Measurements from ENCODE around the gene C16orf95. TPM values are rescaled to one million over a fixed set of nuclear protein-coding genes. Genes with fewer than 3 reads are reported as not detected.
A peak's percentile ranks its signal among the peaks of the same experiment; 100 is the strongest.

The C16orf95 gene
- total RNA-seq, 1 donor from 2014 or later, result 5.4 TPM

DNA sequence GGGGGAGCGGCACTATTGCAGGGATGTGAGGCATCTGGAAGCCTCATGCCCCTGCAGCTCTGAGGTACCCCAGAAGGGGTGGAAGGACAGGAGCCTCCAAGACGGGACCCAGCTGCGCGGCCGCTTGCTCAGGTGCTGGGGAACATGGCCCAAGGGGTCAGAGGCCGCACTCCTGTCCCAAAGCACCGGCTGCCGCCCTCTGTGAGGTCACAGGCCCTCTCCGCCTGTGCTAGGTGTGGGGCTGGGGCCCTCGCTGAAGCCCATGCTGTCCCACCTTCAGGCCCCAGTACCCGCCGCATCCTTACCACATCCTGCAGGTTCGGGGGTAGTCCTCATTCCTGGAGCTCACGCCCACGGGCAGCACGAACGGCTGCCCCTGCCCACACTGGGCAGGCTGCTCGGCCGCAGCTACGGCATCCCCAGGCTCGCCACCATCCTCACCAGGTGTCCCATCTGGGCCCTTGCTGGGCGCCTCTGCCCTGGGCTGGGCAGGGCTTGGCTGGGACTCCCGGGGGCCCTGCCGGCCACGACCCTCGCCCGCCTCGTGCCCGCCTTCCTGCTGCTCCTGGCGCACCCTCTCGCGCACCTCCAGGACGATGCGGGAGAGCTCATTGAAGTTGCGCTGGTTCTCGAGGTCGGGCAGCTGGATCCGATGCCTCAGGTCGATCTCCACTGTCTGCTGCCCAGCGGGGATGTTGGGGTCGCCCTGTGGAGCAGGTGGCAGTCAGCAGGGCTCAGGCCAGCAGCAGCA lies 16.6 kb upstream of the C16orf95 start:
- no peak for DNase-seq (ENCODE audit: low spot score)
- ATAC-seq, result no peak

DNA sequence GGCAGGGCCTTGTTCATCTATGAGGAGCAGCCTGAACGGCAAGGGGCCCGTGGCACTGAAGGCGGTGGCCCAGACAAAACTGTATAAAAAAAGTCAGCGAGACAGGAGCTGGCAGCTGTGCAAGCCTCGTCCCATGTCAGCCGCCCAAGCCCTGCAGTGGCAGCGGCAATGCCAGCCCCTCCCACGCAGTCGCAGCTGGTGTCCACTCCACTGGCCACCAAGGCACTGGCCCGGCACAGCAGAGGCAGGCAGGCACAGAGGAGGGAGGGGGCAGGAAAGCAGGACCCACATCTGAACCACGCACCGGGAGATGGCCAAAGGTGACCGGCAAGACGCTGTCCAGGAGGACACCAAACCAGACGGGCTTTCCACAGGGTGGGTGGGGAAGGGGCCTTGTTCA lies 15.9 kb upstream of the C16orf95 start:
- ATAC-seq, result no peak

DNA sequence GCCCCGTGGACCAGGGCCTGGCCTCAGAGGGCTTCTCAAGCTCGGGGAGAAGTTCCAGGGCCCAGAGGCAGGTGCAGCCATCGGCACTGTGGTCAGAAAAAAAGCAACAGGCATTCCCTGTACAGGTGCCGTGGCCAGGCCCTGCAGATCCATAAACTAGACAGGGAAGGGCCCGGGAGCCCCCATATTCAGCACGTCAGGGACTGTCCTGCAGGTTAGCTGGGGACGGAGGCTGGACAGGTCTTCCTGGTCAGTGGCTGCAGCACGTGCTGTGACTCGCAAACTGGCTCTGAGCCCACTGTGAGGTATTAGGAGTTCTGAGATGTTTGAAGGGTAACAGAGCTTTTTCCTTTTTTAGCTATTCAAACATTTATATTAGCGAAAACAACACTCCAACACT lies 15.0 kb upstream of the C16orf95 start:
- ATAC-seq (no peak), DNase-seq (ENCODE audit: low spot score) (no peak)

More for the DNA sequence above, 15.9 kb upstream of the C16orf95 start:
- DNase-seq (ENCODE audit: low spot score), result no peak

DNA sequence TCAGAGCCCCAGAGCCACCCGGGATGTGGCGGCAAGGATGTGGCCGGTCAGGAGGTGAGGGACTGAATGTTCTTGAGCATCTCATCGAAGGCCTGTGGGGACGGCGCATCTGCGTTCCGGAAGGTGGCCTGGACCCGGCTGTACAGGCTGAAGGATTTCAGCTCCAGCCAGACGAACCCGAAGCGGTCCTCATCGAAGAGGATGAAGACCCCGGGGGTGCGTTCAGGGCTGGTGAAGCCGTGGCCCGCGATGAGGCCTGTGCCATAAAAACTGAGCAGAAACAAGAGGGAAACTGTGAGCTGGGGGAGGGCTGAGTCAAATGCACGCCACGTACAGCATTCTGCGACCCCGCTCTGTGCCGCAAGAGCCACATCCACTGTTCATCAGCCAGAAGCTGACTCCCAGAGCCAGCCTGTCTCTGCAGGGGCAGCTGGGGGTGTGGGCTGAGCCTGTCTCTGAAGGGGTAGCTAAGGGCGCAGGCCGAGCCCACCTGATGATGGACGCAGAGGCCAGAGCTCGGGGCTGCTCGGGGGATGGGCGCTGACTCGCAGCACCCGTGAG lies 14.1 kb upstream of the C16orf95 start:
- ATAC-seq, result no peak
- DNase-seq (ENCODE audit: low spot score), result no peak

DNA sequence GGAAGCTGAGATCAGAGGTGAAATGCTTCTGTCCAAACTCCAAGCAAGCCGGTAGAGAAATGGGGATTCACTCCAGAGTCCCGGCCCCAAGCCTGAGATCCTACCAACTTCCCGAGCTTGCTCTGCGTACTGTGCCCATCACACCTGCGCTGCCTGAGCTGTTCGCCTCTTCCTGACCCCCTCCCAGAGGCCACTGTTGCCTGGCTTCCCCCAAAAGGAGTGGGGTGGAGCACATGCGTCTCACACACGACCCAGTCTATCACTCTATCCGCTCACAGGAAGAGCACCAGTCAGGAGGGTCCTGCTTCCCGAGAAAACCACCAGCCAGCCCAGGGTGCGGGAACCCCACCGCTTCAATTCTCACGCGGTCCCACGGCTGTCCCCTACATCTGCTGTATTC lies 13.5 kb upstream of the C16orf95 start:
- no peak for DNase-seq (ENCODE audit: low spot score)

DNA sequence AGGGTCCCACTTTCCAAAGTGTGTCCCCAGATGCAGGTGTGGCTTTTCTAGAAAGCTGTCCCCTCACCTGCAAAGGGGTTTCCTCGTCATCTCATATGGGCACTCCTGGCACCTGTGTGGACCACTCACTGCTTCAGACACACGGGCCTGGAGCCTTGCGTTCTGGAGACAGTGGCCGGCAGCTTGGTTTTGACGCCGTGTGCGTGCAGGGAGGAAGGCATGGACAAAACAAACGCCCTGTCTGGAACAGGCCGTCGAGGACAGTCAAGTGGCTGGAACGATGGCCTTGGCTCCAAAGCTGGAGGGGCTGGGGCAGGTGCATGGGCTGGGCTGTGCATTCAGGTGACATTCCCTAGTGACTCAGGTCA lies 13.0 kb upstream of the C16orf95 start:
- DNase-seq (ENCODE audit: low spot score) (no peak), ATAC-seq (no peak)

More for the DNA sequence above, 13.5 kb upstream of the C16orf95 start:
- no peak for ATAC-seq

DNA sequence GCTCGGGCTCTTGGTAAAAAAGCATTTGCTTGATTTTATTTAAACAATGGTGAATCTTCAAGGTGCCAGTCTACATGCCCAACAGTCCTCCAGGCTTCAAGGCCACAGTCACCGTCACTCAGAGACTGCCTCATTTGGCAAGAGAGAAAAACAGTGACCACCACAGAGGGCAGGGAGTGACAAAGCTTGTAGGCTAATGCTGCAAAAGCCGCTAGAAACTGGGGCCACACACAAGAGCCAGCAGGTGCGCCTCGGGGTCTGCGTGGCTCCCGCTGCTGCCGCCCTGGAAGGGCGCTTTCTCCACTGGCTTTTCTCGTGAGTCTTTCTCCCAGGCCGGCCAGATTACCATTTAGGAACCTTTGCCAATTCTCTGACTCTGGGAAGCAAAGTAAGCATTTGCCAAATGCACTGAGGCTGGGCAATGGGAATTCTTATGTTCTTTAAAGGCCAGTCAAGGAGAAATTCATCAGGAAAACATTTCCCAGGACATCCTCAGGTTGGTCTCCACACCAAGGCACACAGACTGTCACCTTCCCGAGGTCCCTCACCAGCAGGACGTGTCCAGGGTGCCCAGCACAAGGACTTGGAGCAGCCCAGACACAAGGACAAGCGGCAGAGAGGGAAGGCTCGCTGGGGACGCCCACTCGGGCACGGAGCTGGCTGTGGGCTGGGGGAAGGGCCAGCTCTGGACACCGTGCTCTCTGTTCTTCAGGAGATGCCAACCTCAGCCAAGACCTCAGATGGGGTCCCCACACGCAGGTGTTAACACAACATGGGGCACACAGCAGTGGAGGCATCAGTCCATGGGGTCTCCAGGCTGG lies 12.5 kb upstream of the C16orf95 start:
- ATAC-seq (no peak), DNase-seq (ENCODE audit: low spot score) (no peak)

DNA sequence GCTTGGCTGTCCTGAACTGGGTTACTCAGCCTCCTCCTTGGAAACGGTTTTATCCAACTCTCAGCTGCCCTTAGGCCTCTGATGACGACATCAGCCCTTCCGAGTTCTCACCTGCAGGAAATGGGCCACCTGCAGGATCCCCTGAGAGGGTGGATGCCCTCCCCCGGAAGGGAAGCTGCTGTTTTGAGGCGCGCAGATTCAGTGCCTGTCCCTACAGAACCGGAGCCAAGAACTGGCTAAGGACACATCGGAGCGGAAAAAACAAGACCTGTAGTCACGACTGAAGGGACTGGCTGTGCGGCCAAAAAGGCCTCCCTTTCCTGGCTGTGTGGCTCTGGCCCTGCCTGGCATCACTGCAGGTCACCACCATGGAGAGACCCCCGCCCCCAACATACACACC lies 11.7 kb upstream of the C16orf95 start:
- ATAC-seq (no peak), DNase-seq (ENCODE audit: low spot score) (no peak)

DNA sequence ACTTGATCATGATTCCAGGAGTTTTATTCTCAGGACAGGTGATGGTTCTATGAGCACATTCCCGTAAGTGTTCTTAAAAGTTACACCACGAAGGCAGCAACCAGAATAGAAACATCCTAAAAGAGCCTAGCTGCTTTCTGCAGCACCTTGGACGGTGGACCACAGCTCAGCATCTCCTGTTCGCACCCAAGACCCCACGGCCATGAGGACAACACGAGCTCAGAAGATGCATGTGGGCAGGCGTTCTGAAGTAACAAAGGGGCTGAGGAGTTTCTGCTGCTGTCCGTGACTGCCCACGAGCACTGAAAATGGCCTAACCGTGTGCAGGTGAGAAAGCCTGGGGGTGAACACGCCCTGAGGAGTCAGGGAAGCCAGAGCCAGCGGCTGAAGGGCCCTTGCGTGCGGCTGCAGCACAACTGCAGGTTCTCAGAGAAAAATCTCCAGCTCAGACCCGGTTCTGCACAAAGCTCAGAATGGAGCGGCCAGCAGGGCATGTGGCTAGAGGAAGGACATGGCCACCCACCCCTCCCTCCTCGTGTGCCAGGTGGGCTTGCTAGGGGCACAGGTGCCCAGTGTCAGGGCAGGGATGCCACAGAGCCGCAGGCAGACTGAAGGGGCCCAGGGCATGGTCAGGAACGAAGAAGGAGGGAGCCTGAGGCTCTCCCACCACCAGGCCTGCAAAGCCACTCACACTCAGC lies 10.8 kb upstream of the C16orf95 start:
- ATAC-seq (no peak), DNase-seq (ENCODE audit: low spot score) (no peak)

DNA sequence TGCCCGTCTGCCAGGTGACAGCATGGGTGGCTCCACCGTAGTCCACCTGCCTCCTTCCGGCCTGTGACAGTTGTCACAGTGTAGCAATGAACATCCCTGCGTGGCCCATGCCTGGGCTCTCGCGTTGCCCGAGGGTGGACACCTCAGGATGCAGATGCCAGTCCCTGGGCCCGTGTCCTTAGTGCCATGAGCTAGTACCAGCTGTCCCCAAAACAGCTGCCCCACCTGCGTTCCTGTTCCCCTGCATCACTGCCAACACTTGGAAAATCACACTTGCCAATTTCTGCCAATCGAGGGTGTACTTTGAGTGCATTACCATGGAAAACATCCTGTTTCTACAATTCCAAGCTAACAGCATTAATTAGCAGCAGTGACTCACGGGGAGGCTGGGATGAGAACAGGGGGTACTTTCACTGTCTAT lies 9.0 kb upstream of the C16orf95 start:
- ATAC-seq (no peak), DNase-seq (ENCODE audit: low spot score) (no peak)

DNA sequence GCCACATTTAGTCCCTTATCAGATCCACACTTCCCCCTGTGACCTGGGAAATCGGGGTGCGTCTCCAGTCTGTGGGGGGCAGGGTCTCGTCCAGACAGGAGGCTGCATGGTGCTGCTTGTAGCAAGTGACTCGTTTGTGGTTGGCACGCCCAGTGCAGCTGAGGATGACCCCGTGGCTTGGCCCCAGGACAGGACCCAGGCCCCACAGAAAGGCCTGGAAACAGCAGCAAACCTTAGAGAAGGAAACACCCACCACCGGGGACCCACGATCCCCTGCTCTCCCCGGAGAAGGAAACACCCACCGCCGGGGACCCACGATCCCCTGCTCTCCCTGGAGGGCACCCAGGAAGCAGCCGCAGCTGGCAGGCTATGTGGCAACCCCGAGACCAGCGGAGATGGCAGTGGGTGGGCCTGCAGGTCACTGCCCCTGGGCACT lies 8.2 kb upstream of the C16orf95 start:
- DNase-seq (ENCODE audit: low spot score) (no peak), ATAC-seq (no peak)

DNA sequence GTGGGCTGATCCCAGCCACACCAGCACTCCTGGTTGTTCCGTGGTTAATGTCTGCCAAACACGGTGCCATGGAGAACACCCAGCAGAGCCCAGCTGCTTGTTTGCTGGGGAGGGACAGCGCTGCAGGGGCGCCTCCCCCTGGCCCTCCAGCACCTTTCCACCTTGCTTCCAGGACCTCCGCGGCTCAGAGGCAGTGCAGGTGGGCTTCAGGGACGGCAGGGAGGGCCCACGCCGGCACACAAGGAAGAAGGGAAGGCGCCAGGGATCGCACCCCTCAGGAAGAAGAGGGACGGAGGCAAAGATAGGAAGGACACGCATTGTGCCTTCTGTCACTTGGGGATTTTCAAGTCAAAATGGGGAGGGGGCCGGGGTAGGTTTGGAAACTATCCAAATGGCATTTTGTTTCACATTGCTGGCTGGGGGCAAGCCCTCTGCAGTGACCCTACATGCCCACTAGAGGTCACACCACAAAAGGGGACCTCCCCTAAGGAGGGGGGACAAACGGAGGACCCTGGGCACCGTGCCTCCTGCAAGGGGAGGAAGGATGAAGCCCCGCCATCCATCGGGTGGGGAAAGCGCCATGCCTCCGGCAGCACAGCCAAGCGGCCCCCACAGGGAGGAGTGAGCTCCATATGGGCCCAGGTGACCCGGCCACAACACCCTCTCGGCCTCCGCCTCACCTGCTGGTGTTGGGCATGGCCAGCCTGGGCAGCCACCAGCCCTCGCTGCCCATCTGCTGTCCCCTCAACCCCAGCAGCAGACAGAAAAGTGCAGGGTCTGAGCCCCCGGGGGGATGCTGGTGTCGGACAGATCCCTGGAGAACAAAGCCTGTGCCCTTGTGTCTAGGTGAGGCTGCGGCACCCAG lies 7.5 kb upstream of the C16orf95 start:
- no peak for DNase-seq (ENCODE audit: low spot score)
- ATAC-seq, result peak; percentile 65

DNA sequence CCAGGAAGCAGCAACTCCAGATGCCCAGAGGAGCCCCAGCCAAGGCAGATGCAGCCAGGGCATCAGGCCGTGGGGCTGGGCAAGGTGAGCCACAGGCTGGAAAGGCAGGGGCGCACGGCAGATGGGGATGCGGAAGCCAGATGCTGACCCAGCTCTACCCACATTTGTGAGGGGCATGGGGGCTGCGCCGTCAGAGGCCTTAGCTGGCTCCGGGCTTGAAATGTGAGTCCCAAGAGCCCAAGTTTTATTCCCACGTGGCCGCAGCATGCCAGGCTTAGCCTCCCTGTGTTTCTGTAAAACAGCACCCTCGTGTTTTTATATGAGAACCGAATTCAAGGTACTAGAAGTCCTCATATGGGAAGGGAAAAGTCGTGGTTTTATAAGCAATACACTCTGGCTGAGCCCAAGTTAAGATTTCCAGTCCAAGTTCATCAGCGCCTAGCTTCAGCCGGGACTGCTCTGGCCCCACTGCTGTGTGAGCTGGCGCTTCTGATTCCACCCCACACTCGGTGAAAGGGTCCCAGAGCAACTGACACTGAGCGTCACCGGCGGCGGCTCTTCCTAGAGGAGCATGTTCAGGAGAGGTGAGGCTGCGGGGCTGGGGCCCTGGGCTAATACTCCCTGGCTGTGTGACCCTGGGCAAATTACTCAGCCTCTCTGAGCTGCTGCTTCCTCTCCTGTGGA lies 6.7 kb upstream of the C16orf95 start:
- no peak for ATAC-seq

DNA sequence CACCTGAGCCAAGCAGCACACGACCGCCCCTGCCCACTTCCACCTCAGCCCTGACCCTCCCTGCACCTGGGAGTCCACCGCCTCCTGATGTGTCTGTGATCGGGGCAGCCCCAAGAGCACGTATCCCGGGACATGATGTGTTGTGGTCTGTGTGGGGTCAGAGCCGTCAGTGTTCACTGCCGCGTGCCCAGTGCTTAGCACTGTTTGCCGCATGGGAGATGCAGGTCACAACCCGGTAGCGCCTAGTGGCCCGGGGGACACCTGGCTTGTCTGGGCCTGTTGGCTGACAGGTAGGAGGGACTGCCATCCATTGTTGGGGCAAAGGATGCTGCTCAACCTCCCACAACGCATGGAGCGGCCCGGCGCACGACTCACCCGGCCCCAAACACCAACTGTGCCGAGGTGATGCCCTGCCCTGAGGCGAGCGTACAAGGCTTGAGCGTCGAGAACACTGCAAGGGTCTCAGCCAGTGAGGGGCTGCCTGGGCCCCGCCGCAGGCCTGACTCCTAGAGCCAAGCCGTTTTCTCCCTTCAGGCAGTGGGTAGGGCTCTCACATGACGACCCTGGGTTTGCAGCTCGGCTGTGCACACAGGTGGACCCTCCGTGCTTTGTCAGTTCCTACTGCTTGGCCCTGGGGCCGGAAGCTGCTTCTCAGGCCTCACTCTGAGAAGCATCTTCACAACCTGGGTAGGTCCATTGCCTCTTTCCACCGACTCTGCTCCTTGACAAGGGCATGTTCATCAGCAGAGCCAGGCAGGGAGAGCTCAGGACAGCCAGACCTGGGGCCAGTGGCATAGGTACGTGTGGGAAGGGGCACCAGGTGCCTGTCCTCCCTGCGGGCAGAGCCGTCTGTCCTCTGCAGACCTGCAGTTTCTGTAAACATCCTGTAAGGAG lies 5.9 kb upstream of the C16orf95 start:
- DNase-seq (ENCODE audit: low spot score) (no peak), ATAC-seq (no peak)

More for the DNA sequence above, 6.7 kb upstream of the C16orf95 start:
- DNase-seq (ENCODE audit: low spot score), result no peak

DNA sequence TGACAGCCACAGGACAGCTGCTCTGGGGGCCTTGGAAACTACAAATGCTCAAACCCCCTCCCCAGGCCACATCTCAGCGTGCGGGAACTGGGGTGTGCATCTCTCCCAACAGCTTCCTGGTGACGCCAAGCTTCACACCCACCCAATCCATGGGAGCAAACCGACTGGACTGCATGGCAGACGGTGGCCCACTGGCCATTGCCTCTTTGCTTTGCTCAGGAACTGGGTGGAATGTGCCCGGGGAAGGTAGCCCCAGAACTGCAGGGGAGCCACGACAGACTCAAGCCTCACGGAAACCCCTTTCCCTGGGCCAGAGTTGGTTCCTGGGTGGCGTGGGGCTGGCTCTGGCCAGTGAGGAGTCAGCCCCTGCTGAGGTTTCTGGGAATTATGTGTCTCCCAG lies 5.2 kb upstream of the C16orf95 start:
- ATAC-seq, result no peak
- no peak for DNase-seq (ENCODE audit: low spot score)

DNA sequence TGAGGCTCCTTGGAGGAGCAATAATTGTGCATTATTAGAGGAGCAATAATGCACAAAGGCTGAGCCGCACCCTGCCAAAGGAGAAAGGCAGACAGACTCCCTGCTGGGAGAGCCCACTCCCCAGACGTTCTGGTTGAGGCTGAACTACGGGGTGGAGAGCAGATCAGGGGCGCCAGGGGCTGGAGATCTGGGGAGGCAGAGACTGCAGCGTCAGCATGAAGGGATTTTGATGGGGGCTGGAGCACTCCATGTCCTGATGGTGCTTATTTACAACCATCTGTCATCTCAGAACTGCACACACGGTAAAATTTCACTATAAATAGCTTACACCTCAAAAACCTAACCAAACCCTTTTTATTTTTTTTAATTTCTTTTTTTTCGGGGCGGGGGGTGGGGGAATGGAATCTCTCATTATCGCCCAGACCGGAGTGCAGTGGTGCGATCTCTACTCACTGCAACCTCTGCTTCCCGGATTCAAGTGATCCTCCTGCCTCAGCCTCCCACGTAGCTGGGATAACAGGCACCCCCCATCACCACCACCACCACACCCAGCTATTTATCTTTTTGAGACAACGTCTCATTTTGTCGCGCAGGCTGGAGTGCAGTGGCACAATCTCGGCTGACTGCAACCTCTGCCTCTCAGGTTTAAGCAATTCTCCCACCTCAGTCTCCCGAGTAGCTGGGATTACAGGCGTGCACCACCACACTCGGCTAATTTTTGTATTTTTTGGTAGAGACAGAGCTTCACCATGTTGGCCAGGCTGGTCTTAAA lies 4.3 kb upstream of the C16orf95 start:
- DNase-seq (ENCODE audit: low spot score) (no peak), ATAC-seq (no peak)

DNA sequence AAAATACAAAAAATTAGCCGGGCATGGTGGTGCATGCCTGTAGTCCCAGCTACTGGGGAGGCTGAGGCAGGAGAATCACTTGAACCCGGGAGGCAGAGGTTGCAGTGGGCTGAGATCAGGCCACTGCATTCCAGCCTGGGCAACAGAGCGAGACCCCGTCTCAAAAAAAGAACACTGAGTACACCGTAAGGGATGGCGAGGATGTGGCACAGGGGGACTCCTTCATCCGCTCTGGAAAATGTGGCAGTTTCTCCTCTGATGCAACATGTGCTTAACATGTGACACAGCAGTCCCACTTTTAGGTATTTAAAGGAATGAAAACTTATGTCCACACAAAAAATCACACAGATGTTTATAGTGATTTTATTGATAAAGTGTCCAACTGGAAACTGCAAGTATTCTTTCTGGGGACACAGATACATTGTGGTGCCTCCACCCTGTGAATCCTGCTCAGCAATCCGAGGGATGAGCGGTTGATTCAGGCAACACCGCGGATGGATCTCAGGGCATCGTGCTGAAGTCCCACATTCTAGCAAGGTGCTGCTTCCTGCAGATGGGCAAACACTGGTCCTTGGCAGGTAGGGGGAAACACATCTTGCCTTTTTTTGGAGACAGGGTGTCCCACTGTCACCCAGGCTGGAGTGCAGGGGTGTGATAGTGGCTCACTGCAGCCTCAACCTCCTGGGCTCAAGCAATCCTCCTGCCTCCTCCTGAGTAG lies 3.5 kb upstream of the C16orf95 start:
- ATAC-seq (no peak), DNase-seq (ENCODE audit: low spot score) (no peak)

All from left lobe of liver (tissue), 2 donors.